Measurements from ENCODE around the gene CCNF.

The CCNF gene

GRCh38 chr16:2475413-2476344 lies 46.4 kb downstream of the CCNF start:
- TF ChIP-seq CTCF (IDR thresholded peaks at IDR 0.05; ENCODE audit: borderline replicate concordance, extremely low read depth, low read length, poor library complexity, severe bottlenecking) (no peak), EZH2 (IDR thresholded peaks at IDR 0.05; ENCODE audit: borderline replicate concordance, low read depth, low read length, severe bottlenecking) (no peak)
- peak; percentile 58 for DNase-seq
- Histone ChIP-seq H2AFZ (ENCODE audit: low read depth, low read length) (peak overlapping the region; percentile 76), H3K4me3 (ENCODE audit: low read depth in 1 of 2, low read length in 2 of 2) (peak overlapping the region; percentile 44 to 96; a peak in 3 of 4 replicates), H3K27ac (ENCODE audit: low read length) (0 out of 2 replicates have a peak overlapping the region, but pooled peaks have one; percentile 51), H3K4me1 (ENCODE audit: insufficient read depth, low read length) (peaks cover 53% of the 10 kb centered on the region), H3K9ac (ENCODE audit: low read depth, low read length) (peak overlapping the region; percentile 97), H3K4me2 (ENCODE audit: insufficient read depth, low read length) (peak overlapping the region; percentile 80), H3K27me3 (ENCODE audit: insufficient read depth, low read length, poor library complexity) (peaks cover 15% of the 10 kb centered on the region), H3K79me2 (ENCODE audit: insufficient read depth, low read length) (peaks cover 55% of the 10 kb centered on the region), H3K36me3 (ENCODE audit: insufficient read depth, low read length) (no peaks in the 10 kb centered on the region; the same call in 1 of the 2 replicates), H4K20me1 (ENCODE audit: insufficient read depth, low read length) (peaks cover 65% of the 10 kb centered on the region), H3K9me3 (ENCODE audit: insufficient read depth, low read length, severe bottlenecking) (no peaks in the 10 kb centered on the region)
- ATAC-seq (ENCODE audit: insufficient read depth, low read depth): peak; percentile 23; the same call in 1 of the 3 replicates

- H3K9ac ChIP-seq (ENCODE audit: low read depth, low read length): peak overlapping the region; percentile 97
- no peak overlapping the region for H2AFZ ChIP-seq (ENCODE audit: low read depth, low read length)
- peaks cover 9% of the 10 kb centered on the region for H3K27me3 ChIP-seq (ENCODE audit: insufficient read depth, low read length, poor library complexity)
- no peak for TF ChIP-seq EZH2 (IDR thresholded peaks at IDR 0.05; ENCODE audit: borderline replicate concordance, low read depth, low read length, severe bottlenecking)
- TF ChIP-seq CTCF (IDR thresholded peaks at IDR 0.05; ENCODE audit: borderline replicate concordance, extremely low read depth, low read length, poor library complexity, severe bottlenecking): no peak
- no peak overlapping the region for H3K27ac ChIP-seq (ENCODE audit: low read length)
- peaks cover 68% of the 10 kb centered on the region for H4K20me1 ChIP-seq (ENCODE audit: insufficient read depth, low read length)
- DNase-seq (no peak), ATAC-seq (ENCODE audit: insufficient read depth, low read depth) (no peak)
- H3K4me1 ChIP-seq (ENCODE audit: insufficient read depth, low read length): peaks cover 47% of the 10 kb centered on the region
- H3K79me2 ChIP-seq (ENCODE audit: insufficient read depth, low read length): peaks cover 60% of the 10 kb centered on the region
- peak overlapping the region in 1 of 2 experiments; percentile 96; a peak in 2 of 4 replicates for H3K4me3 ChIP-seq (ENCODE audit: low read depth in 1 of 2, low read length in 2 of 2)
- peaks cover 3% of the 10 kb centered on the region; the same call in 1 of the 2 replicates for H3K36me3 ChIP-seq (ENCODE audit: insufficient read depth, low read length)
- H3K9me3 ChIP-seq (ENCODE audit: insufficient read depth, low read length, severe bottlenecking): no peaks in the 10 kb centered on the region
- H3K4me2 ChIP-seq (ENCODE audit: insufficient read depth, low read length): peak overlapping the region; percentile 80
Observed at GRCh38 chr16:2476345-2476720, 47.1 kb downstream of the CCNF start.

GRCh38 chr16:2476741-2477140 lies 47.5 kb downstream of the CCNF start:
- Histone ChIP-seq H3K9ac (ENCODE audit: low read depth, low read length) (peak overlapping the region; percentile 97; the same call in 1 of the 2 replicates), H3K36me3 (ENCODE audit: insufficient read depth, low read length) (peaks cover 3% of the 10 kb centered on the region; the same call in 1 of the 2 replicates), H3K79me2 (ENCODE audit: insufficient read depth, low read length) (peaks cover 64% of the 10 kb centered on the region), H2AFZ (ENCODE audit: low read depth, low read length) (no peak overlapping the region), H3K4me1 (ENCODE audit: insufficient read depth, low read length) (peaks cover 43% of the 10 kb centered on the region), H3K4me2 (ENCODE audit: insufficient read depth, low read length) (peak overlapping the region; percentile 80; the same call in 1 of the 2 replicates), H3K4me3 (ENCODE audit: low read depth in 1 of 2, low read length in 2 of 2) (no peak overlapping the region), H3K27ac (ENCODE audit: low read length) (no peak overlapping the region), H3K9me3 (ENCODE audit: insufficient read depth, low read length, severe bottlenecking) (no peaks in the 10 kb centered on the region), H4K20me1 (ENCODE audit: insufficient read depth, low read length) (peaks cover 69% of the 10 kb centered on the region), H3K27me3 (ENCODE audit: insufficient read depth, low read length, poor library complexity) (peaks cover 7% of the 10 kb centered on the region)
- DNase-seq (no peak), ATAC-seq (ENCODE audit: insufficient read depth, low read depth) (no peak)
- TF ChIP-seq EZH2 (IDR thresholded peaks at IDR 0.05; ENCODE audit: borderline replicate concordance, low read depth, low read length, severe bottlenecking) (no peak), CTCF (IDR thresholded peaks at IDR 0.05; ENCODE audit: borderline replicate concordance, extremely low read depth, low read length, poor library complexity, severe bottlenecking) (no peak)

Measured in DND-41 (cell line).